ACC112 (cell line): ENCODE data around the gene PQBP1.
A peak's percentile ranks its signal among the peaks of the same experiment; 100 is the strongest.

Source experiments
- H2AFZ ChIP-seq: fragments of 200-600 bp; sonication (generic); one replicate; pipeline ENCODE4 v1.6.0; 2017; ENCODE audit warnings: antibody characterized with exemption, low read length; ENCODE audit not compliant: unreplicated experiment
- H3K27ac ChIP-seq: fragments of 200-600 bp; sonication (generic); 2 replicates; pipeline ENCODE4 v1.5.1; 2014; ENCODE audit warnings: low read depth, mild to moderate bottlenecking, antibody characterized with exemption, low read length, moderate library complexity
- H3K27me3 ChIP-seq: fragments of 200-600 bp; sonication (generic); 2 replicates; pipeline ENCODE4 v1.6.1; 2014; ENCODE audit warnings: mild to moderate bottlenecking, antibody characterized with exemption, low read length, moderate library complexity, mixed read lengths; ENCODE audit not compliant: insufficient read depth
- H3K36me3 ChIP-seq: fragments of 200-600 bp; sonication (generic); 2 replicates; pipeline ENCODE4 v1.6.1; 2016; ENCODE audit warnings: mild to moderate bottlenecking, antibody characterized with exemption, low read length, moderate library complexity, mixed read lengths; ENCODE audit not compliant: insufficient read depth
- H3K4me1 ChIP-seq: fragments of 200-600 bp; sonication (generic); one replicate; pipeline ENCODE4 v1.6.1; 2016; ENCODE audit warnings: low read length, mixed read lengths; ENCODE audit not compliant: insufficient read depth, unreplicated experiment, control insufficient read depth
- H3K4me3 ChIP-seq: fragments of 200-600 bp; sonication (generic); 2 replicates; pipeline ENCODE4 v1.5.1; 2014; ENCODE audit warnings: mild to moderate bottlenecking, low read depth, low read length
- H3K79me2 ChIP-seq: fragments of 200-600 bp; sonication (generic); one replicate; pipeline ENCODE4 v1.6.0; 2016; ENCODE audit warnings: low read length; ENCODE audit not compliant: control insufficient read depth, unreplicated experiment, insufficient read depth

Gene PQBP1

GRCh38 chrX:48913605-48914366, 16.1 kb downstream of the PQBP1 start:
- Histone ChIP-seq H3K36me3 (no peaks in the 10 kb centered on the region), H2AFZ (no peak overlapping the region), H3K4me3 (no peak overlapping the region), H3K27me3 (no peaks in the 10 kb centered on the region), H3K79me2 (peaks cover 25% of the 10 kb centered on the region), H3K4me1 (no peaks in the 10 kb centered on the region), H3K27ac (no peak overlapping the region)

GRCh38 chrX:48914593-48915493, 17.1 kb downstream of the PQBP1 start:
- no peak overlapping the region for H3K4me3 ChIP-seq
- peaks cover 7% of the 10 kb centered on the region for H3K4me1 ChIP-seq
- H3K79me2 ChIP-seq, result peaks cover 16% of the 10 kb centered on the region
- no peak overlapping the region for H2AFZ ChIP-seq
- H3K36me3 ChIP-seq, result no peaks in the 10 kb centered on the region
- no peaks in the 10 kb centered on the region for H3K27me3 ChIP-seq
- H3K27ac ChIP-seq, result no peak overlapping the region

DNA sequence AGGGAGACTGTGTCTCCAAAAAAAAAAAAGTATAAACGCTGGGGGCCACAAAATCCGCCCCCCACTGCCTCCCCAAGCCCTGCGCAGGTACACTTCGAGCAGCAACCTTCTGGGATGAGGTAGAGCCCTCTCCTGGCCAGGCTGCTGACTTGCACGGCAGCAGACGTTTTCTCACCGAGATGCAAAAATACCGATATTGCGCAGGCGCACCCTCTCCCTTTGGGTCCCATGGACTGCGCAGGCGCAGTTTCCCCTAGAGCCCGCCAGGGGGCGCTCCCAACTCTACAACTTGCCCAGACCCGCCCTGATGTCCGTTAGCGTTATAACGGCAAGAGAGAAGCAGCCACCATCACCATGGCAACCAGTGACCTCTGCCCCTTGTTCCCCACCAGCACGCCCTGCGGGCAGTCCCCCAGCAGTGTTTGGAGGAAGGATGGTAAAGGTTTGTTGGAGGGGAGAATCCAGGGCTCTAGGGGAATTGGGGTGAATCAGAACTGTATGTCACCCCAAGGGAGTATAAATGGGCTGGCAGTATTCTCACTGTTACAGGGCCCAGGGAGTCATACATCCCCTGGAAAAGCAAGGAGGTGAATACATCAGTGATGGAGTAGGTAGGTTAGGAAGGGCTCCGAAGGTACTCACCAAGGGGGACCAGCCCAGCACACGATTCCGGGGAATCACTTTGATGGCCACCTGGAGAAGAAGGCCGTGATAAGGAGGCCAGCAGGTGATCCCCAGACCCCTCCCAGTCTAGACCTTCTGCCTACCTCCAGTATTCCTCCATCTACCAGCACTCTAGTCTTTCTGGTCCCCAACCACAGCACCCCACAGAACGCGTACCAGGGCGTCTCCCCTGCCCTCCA, 19.6 kb downstream of the PQBP1 start:
- Histone ChIP-seq H2AFZ (no peak overlapping the region), H3K4me1 (peaks cover 10% of the 10 kb centered on the region), H3K36me3 (no peaks in the 10 kb centered on the region), H3K79me2 (no peaks in the 10 kb centered on the region), H3K27ac (no peak overlapping the region), H3K4me3 (peak overlapping the region; percentile 87), H3K27me3 (no peaks in the 10 kb centered on the region)

GRCh38 chrX:48918301-48918642, 20.5 kb downstream of the PQBP1 start:
- Histone ChIP-seq H3K4me1 (peaks cover 10% of the 10 kb centered on the region), H3K4me3 (peak overlapping the region; percentile 87), H3K27ac (no peak overlapping the region), H3K79me2 (no peaks in the 10 kb centered on the region), H2AFZ (no peak overlapping the region), H3K27me3 (no peaks in the 10 kb centered on the region), H3K36me3 (no peaks in the 10 kb centered on the region)

DNA sequence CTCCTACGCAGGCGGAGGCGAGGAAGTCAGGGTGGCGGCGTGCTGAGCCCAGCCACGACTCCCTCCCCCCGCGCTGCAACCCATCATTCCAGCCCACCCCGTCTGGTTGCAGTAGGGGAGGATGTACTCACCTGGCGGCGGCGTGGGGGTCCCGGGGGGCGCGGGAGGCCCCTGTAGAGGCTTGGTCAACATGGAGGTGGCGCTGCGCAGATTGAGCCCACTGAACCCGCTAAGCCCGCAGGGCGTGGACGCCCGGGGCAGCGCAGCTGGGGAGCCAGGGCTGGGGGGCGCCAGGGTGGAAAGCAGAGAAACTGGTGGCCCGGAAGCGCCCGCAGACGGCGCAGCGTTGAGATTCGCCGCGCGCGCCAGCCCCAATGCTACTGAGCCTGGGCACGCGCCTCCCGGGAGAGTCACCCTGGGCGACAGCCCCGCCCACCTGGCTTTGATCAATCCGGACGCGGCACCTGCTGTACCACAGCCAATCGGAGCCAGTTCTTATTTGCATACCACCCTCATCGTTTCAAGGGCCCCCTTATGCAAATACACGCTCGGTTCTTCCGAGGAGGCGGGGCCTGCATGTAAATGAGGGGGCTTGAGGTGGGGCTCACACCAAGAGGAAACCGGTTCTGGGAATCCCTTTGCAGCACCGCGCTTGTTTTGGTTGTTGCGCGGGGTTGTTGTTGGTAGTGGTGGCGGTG, 21.1 kb downstream of the PQBP1 start, which contains the start of gene PIM2:
Gene PIM2, minus strand, starts transcription at position 382 of the 698 bp plus-strand sequence. Its CDS starts 190 bp downstream, at position 192.
- Histone ChIP-seq H3K79me2 (no peaks in the 10 kb centered on the region), H2AFZ (no peak within 1 kb of the TSS), H3K27ac (peak within 1 kb of the TSS; percentile 28; the same call in 1 of the 2 replicates), H3K4me1 (peaks cover 10% of the 10 kb centered on the region), H3K4me3 (peak within 1 kb of the TSS; percentile 87), H3K36me3 (no peaks in the 10 kb centered on the region), H3K27me3 (no peaks in the 10 kb centered on the region)

DNA sequence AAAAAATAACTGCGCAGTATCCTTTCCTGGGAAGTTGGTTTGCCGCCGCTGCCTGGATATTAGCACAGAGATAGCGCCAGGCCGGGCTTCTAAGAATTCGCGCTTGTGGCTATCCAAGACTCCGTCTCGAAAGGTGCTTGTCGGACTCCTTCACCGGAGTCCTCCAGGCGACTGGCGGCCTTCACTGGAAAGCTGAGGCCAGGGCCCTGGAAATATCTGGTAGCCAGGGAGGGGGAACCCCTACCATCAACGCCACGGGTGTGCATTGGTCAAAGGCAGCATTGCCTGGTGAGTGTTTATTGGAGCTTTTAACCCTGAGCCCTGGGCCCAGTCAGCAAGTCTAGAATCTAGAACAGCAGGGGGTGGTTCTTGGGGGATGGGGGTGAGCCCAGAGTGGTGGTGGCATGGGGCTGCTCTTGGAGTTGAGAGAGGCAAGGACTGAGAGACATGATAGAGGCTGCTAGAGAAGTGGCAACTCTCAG, 21.7 kb downstream of the PQBP1 start:
- H3K4me3 ChIP-seq, result peak overlapping the region; percentile 87
- no peak overlapping the region for H2AFZ ChIP-seq
- no peaks in the 10 kb centered on the region for H3K27me3 ChIP-seq
- H3K4me1 ChIP-seq, result peaks cover 10% of the 10 kb centered on the region
- no peaks in the 10 kb centered on the region for H3K36me3 ChIP-seq
- H3K79me2 ChIP-seq, result no peaks in the 10 kb centered on the region
- H3K27ac ChIP-seq, result peak overlapping the region; percentile 28; the same call in 1 of the 2 replicates

DNA sequence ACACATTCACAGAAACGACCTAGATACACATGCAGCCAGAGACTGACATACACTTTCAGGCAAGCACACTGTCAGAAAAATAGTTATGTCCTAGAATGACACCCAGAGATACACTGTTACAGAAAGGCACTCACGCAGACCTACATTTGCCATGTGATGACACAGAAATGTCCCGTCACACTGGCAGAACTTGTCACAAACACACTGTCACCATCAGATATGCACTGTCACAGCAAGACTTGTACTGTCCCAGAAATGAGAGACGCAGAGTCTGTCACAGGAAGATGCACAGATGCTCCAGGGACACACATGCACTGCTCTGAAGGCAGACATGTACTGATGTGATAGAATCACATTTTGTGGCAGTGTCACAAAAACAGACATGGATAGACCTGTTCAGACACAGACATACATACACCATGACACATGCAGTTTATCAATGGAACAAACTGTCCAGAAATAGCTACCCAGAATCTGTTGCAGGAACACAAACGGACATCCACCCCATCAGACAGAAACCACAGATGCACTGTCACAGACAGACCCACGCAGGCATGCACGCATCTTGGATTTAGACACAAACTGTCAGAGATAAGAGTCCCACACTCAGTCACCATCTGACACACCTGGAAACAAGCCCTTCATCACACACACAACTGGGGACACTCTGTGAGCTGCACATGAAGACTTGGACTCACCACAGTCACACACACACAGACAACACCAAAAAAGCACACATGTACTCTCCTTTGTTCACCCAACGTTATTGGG, 22.4 kb downstream of the PQBP1 start:
- Histone ChIP-seq H2AFZ (no peak overlapping the region), H3K27ac (no peak overlapping the region), H3K79me2 (no peaks in the 10 kb centered on the region), H3K4me1 (peaks cover 10% of the 10 kb centered on the region), H3K4me3 (no peak overlapping the region), H3K27me3 (no peaks in the 10 kb centered on the region), H3K36me3 (no peaks in the 10 kb centered on the region)

DNA sequence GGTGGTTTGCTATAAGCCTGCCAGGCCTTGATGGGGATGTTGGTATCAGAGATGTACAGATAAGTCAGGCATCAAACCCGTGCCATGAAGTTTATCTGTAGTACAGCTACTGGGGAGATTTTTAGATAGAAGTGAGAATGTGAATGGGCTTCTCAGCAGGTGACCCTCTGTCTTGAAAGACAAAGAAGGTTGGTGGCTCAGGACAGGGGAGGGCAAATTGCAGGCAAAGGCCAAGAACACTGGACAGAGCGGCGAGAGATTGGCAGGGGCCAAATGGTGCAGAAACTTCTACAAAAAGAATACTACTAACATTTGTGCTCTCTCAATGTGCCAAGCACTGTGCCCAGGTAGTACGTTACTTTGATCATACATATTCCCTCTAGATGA, 23.0 kb downstream of the PQBP1 start:
- H2AFZ ChIP-seq, result no peak overlapping the region
- peaks cover 10% of the 10 kb centered on the region for H3K4me1 ChIP-seq
- no peak overlapping the region for H3K4me3 ChIP-seq
- H3K27me3 ChIP-seq, result no peaks in the 10 kb centered on the region
- no peak overlapping the region for H3K27ac ChIP-seq
- no peaks in the 10 kb centered on the region for H3K79me2 ChIP-seq
- H3K36me3 ChIP-seq, result no peaks in the 10 kb centered on the region

DNA sequence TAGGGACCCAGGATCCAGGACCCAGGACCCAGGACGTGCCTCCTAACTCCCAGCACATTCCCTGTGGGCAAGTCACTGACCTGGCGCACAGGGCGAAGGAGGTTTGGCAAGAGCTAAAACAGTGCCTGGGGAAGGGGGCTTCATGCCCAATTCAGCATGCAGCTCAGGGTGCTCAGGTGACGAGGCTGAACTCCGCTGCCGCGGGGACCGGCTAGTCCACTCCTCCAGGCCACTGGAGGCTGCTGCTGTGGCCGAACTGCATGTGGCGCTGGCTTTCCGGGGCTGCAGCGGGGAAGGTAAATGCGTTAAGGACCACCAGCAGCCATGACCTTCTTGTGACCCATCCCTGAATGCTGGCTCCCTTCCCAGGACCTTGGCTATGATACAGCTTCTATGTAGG, 26.0 kb downstream of the PQBP1 start:
- Histone ChIP-seq H3K36me3 (no peaks in the 10 kb centered on the region), H3K79me2 (no peaks in the 10 kb centered on the region), H2AFZ (no peak overlapping the region), H3K4me3 (no peak overlapping the region), H3K27me3 (no peaks in the 10 kb centered on the region), H3K4me1 (peaks cover 10% of the 10 kb centered on the region), H3K27ac (no peak overlapping the region)
